Loucy (cell line): ENCODE data around the gene IRF2BPL.

Experiments
- H2AFZ ChIP-seq: fragments of 200-600 bp; sonication (generic); 2 replicates; pipeline ENCODE4 v1.6.0; 2016; ENCODE audit warnings: antibody characterized with exemption, mild to moderate bottlenecking, low read length, moderate library complexity
- H3F3A ChIP-seq: fragments of 200-600 bp; 2 replicates; pipeline ENCODE4 v1.6.0; 2016; ENCODE audit warnings: antibody characterized with exemption, low read depth, mild to moderate bottlenecking
- H3K27me3 ChIP-seq: fragments of 200-600 bp; sonication (generic); 2 replicates; pipeline ENCODE4 v1.6.1; 2014; ENCODE audit warnings: low read length, mild to moderate bottlenecking; ENCODE audit not compliant: insufficient read depth, poor library complexity, severe bottlenecking
- H3K36me3 ChIP-seq: fragments of 200-600 bp; sonication (generic); 2 replicates; pipeline ENCODE4 v1.6.1; 2016; ENCODE audit warnings: low read length; ENCODE audit not compliant: insufficient read depth
- H3K4me1 ChIP-seq: fragments of 200-600 bp; sonication (generic); 2 replicates; pipeline ENCODE4 v1.5.1; 2014; ENCODE audit warnings: low read length, mild to moderate bottlenecking; ENCODE audit not compliant: insufficient read depth, poor library complexity, severe bottlenecking
- H3K4me2 ChIP-seq: fragments of 200-600 bp; sonication (generic); 2 replicates; pipeline ENCODE4 v1.6.0; 2014; ENCODE audit warnings: antibody characterized with exemption, low read length, low read depth, mild to moderate bottlenecking; ENCODE audit not compliant: poor library complexity, severe bottlenecking
- H3K4me3 ChIP-seq: fragments of 200-600 bp; sonication (generic); 2 replicates; pipeline ENCODE4 v1.5.1; 2014; ENCODE audit warnings: low read length, mild to moderate bottlenecking, mixed read lengths; ENCODE audit not compliant: poor library complexity, severe bottlenecking
- H3K79me2 ChIP-seq: fragments of 200-600 bp; sonication (generic); 2 replicates; pipeline ENCODE4 v1.6.1; 2014; ENCODE audit warnings: low read length; ENCODE audit not compliant: insufficient read depth
- H3K9ac ChIP-seq: fragments of 200-600 bp; sonication (generic); 2 replicates; pipeline ENCODE4 v1.6.0; 2014; ENCODE audit warnings: mild to moderate bottlenecking, low read depth, low read length, moderate library complexity; ENCODE audit not compliant: poor library complexity, severe bottlenecking
- H3K9me2 ChIP-seq: fragments of 200-600 bp; sonication (generic); replicated peaks from 2 replicates; pipeline ENCODE4 v1.6.1; 2016; ENCODE audit warnings: low read depth, low read length, mixed read lengths
- H3K9me3 ChIP-seq: fragments of 200-600 bp; sonication (generic); 2 replicates; pipeline ENCODE4 v1.6.1; 2014; ENCODE audit warnings: mild to moderate bottlenecking, antibody characterized with exemption, low read length, low read depth; ENCODE audit not compliant: insufficient read depth
- H4K20me1 ChIP-seq: fragments of 200-600 bp; sonication (generic); 2 replicates; pipeline ENCODE4 v1.6.0; 2014; ENCODE audit warnings: antibody characterized with exemption, low read length, mild to moderate bottlenecking; ENCODE audit not compliant: insufficient read depth, poor library complexity, severe bottlenecking
- EZH2phosphoT487 ChIP-seq: fragments of 200-600 bp; IDR thresholded peaks from 2 replicates; pipeline ENCODE4 v1.6.1; 2018; ENCODE audit warnings: antibody characterized with exemption, mild to moderate bottlenecking, moderate library complexity, borderline replicate concordance
- TF ChIP-seq, protein P1 (sequence below): fragments of 200-600 bp; sonication (generic); conservative IDR thresholded peaks from 2 replicates; pipeline ENCODE4 v1.5.1; 2014; ENCODE audit warnings: mild to moderate bottlenecking, antibody characterized with exemption, low read length

Gene IRF2BPL

GRCh38 chr14:76976240-76977005 is 52.1 kb downstream of the IRF2BPL start:
- no peaks in the 10 kb centered on the region for H3F3A ChIP-seq
- H3K4me1 ChIP-seq, result peaks cover 39% of the 10 kb centered on the region
- H3K9me2 ChIP-seq, result no peaks in the 10 kb centered on the region
- no peaks in the 10 kb centered on the region for H4K20me1 ChIP-seq
- no peaks in the 10 kb centered on the region for H3K36me3 ChIP-seq
- H3K9me3 ChIP-seq, result no peaks in the 10 kb centered on the region
- peak overlapping the region; percentile 40 for H3K9ac ChIP-seq
- no peaks in the 10 kb centered on the region for H3K79me2 ChIP-seq
- H2AFZ ChIP-seq, result no peak overlapping the region
- no peaks in the 10 kb centered on the region for H3K27me3 ChIP-seq
- H3K4me2 ChIP-seq, result peak overlapping the region; percentile 14
- TF ChIP-seq EZH2phosphoT487, result no peak
- TF ChIP-seq, protein P1, sequence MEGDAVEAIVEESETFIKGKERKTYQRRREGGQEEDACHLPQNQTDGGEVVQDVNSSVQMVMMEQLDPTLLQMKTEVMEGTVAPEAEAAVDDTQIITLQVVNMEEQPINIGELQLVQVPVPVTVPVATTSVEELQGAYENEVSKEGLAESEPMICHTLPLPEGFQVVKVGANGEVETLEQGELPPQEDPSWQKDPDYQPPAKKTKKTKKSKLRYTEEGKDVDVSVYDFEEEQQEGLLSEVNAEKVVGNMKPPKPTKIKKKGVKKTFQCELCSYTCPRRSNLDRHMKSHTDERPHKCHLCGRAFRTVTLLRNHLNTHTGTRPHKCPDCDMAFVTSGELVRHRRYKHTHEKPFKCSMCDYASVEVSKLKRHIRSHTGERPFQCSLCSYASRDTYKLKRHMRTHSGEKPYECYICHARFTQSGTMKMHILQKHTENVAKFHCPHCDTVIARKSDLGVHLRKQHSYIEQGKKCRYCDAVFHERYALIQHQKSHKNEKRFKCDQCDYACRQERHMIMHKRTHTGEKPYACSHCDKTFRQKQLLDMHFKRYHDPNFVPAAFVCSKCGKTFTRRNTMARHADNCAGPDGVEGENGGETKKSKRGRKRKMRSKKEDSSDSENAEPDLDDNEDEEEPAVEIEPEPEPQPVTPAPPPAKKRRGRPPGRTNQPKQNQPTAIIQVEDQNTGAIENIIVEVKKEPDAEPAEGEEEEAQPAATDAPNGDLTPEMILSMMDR, result no peak
- no peak overlapping the region for H3K4me3 ChIP-seq

DNA sequence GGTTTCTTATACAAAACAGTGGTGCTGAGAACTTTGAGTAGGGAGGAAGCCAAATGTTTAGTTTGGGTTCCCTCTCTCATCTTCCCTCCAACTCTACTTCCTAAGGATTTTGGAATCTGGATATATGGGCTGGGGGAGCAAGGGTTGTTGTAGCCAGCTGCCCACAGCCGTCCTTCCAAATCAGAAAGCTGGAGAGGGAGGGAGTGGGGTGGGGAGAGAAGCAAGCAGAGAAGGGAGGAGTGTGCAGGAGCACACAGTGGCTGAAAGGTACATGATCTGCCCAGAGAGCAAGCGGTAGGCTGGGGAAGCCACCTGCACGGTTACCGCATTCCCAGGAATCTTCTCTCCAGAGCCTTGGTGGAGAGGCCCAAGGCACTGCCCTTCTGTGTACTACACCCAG is 52.7 kb downstream of the IRF2BPL start:
- Histone ChIP-seq H3K9ac (peak overlapping the region; percentile 40), H3K9me2 (no peaks in the 10 kb centered on the region)
- TF ChIP-seq, protein P1, result no peak
- no peak for TF ChIP-seq EZH2phosphoT487

DNA sequence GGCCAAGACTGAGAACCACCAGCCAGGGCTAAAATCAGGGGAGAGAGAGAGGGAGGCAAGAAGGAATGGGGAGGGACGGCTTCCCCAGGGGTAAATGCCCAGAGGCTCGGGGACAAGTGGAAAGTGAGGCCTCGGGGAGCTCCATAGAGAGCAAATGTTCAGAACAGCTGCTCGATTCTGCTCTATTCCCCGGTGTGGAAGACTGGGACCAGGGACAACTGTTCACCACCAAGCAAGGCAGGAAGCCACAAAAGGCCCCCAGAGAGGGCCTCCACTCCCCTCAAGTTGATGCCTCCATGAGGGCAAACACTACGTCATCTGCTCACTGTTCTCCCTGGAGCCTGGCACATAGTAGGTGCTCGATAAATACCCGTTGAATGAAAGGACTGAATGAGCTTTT is 53.5 kb downstream of the IRF2BPL start:
- Histone ChIP-seq H3K4me2 (peak overlapping the region; percentile 30), H2AFZ (no peak overlapping the region), H3K9ac (no peak overlapping the region), H3K79me2 (no peaks in the 10 kb centered on the region), H4K20me1 (no peaks in the 10 kb centered on the region), H3K36me3 (no peaks in the 10 kb centered on the region), H3K27me3 (no peaks in the 10 kb centered on the region), H3K9me2 (no peaks in the 10 kb centered on the region), H3K4me1 (peaks cover 39% of the 10 kb centered on the region), H3K4me3 (no peak overlapping the region), H3K9me3 (no peaks in the 10 kb centered on the region), H3F3A (no peaks in the 10 kb centered on the region)
- no peak for TF ChIP-seq EZH2phosphoT487
- TF ChIP-seq, protein P1, result no peak

More for the DNA sequence above, 52.7 kb downstream of the IRF2BPL start:
- H3K9me3 ChIP-seq, result no peaks in the 10 kb centered on the region
- H3K79me2 ChIP-seq, result no peaks in the 10 kb centered on the region
- 0 out of 2 replicates have a peak overlapping the region, but pooled peaks have one; percentile 6 for H2AFZ ChIP-seq
- H3K4me2 ChIP-seq, result no peak overlapping the region
- H3F3A ChIP-seq, result no peaks in the 10 kb centered on the region
- no peaks in the 10 kb centered on the region for H3K36me3 ChIP-seq
- no peaks in the 10 kb centered on the region for H3K27me3 ChIP-seq
- H3K4me1 ChIP-seq, result peaks cover 39% of the 10 kb centered on the region
- no peak overlapping the region for H3K4me3 ChIP-seq
- H4K20me1 ChIP-seq, result no peaks in the 10 kb centered on the region
